22Rv1 (cell line): ENCODE results near the gene COL27A1.

Source experiments
- H3K27ac ChIP-seq: fragments of 450-650 bp; 2 replicates; pipeline ENCODE4 v1.5.1; 2017
- ZFX ChIP-seq: fragments of 450-650 bp; IDR thresholded peaks from 2 replicates; pipeline ENCODE4 v1.6.1; 2017; ENCODE audit warnings: antibody characterized with exemption, borderline replicate concordance
- TF ChIP-seq, protein P1 (sequence below): fragments of 450-650 bp; IDR thresholded peaks from 2 replicates; pipeline ENCODE4 v1.5.1; 2017; ENCODE audit warnings: mild to moderate bottlenecking

The COL27A1 gene

DNA sequence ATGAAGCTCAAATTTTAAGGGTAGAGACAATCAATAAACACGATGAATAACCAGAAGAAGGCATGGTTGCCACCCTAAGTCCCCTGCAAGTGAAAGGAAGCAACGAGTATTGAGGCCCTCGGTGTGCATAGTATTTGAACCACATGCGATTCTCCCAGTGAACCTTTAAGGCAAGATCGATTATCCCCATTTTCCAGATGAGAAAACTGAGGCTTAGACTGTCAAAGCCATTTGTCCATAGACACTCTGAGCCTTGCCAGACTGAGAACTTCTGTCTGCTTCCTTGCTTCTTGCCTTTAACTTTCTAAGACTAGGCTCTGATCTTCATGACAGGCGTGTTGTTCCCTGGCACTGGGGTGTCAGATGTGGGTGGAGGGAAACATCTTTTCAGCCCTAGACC is 58.2 kb downstream of the COL27A1 start:
- no peak overlapping the region for H3K27ac ChIP-seq
- TF ChIP-seq, protein P1, sequence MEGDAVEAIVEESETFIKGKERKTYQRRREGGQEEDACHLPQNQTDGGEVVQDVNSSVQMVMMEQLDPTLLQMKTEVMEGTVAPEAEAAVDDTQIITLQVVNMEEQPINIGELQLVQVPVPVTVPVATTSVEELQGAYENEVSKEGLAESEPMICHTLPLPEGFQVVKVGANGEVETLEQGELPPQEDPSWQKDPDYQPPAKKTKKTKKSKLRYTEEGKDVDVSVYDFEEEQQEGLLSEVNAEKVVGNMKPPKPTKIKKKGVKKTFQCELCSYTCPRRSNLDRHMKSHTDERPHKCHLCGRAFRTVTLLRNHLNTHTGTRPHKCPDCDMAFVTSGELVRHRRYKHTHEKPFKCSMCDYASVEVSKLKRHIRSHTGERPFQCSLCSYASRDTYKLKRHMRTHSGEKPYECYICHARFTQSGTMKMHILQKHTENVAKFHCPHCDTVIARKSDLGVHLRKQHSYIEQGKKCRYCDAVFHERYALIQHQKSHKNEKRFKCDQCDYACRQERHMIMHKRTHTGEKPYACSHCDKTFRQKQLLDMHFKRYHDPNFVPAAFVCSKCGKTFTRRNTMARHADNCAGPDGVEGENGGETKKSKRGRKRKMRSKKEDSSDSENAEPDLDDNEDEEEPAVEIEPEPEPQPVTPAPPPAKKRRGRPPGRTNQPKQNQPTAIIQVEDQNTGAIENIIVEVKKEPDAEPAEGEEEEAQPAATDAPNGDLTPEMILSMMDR, result no peak

DNA sequence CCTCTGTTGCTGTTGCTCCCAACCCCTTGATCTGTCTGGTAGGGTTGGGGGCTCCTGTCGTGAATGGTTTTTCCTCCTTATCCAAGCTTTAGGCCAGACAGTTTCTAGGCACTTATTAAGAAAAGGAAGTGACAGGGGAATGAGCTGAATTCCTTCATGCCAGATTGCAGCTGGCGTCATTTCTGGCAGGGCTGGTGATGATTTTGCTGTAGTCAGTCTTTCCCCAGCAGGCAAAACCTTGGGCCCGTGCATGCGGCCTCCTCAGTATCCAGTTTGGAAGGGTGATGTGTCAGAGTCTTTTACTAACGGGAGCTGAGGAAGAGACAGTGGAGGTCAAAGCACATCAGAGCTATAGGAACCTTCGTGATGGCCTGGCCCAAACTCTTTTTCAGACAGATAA is 58.8 kb downstream of the COL27A1 start:
- H3K27ac ChIP-seq, result no peak overlapping the region
- TF ChIP-seq, protein P1, result no peak
- no peak for TF ChIP-seq ZFX

DNA sequence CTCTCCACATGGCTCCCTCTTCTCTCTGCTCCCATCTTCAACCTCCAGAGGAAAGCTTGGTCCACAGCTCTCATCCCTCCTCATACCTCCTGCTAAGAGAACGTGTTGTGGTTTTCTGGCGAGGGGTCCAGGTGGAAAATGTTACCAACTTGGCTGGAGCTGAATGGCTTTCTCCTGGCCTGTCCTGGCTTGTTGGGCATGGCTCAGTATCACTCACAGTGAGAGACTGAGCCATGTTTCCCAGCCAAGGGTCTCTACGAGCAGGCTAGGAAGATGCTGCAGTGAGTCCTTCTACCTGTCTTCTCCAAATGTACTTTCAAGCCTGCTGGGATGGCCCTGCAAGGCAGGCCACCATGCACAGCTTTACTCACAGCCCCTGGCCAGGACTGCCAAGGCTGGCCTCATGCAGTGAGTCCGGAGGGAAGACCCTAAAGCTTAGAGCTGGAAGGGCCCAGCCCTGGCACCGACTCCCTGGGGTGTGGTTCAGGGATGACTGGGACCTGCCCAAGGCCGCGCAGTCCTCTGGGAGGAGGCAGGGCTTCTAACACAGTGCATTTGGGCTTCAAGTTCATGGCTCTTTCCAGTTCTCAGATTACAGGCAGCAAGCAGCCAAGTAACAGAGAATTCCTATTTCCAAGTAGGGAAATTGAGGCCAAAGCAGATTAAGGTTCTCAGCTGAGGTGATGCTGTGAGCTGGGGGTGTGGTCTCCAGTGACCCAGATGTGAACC is 59.5 kb downstream of the COL27A1 start:
- no peak overlapping the region for H3K27ac ChIP-seq

DNA sequence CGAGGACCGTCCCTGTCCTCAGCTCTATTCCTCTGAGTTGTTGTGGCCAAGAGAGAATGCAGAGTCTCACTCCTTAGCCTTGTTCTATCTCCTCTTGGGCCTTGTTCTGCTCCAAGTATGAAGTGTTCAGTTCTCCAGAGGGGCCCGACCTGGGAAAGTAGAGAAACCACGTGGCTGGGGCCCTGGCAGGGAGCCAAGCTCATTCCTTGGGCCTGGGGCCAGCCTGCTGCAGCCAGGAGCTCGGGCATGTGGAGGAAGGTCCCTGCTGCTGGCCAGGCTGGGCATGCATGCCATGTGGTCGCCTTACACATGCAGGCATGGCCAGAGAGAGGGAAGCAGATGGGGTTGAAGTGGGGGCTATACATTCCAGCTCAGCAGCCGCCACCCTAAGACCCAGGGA is 60.7 kb downstream of the COL27A1 start:
- no peak overlapping the region for H3K27ac ChIP-seq
- TF ChIP-seq, protein P1, result no peak

More for the DNA sequence above, 59.5 kb downstream of the COL27A1 start:
- TF ChIP-seq, protein P1, result no peak
- TF ChIP-seq ZFX, result no peak

DNA sequence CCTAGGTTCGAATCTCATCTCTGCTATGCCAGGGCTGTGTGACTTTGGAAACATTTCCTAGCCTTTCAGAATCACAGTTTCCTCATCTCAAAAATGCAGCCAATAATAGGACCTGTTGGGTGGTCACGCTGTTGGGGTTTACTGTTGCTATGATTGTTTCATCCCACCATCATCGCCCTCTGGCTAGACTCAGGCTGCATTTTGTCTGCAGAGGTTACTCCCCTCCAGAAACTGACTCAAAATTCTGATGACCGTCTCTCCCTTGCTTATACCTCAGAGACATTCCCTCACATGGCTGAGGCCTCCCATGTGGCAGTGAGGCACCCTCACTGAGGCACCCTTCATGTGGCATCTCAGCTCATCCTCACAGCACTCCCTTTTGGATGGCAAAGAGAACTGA is 61.6 kb downstream of the COL27A1 start:
- no peak overlapping the region for H3K27ac ChIP-seq
- no peak for TF ChIP-seq ZFX
- TF ChIP-seq, protein P1, result no peak

DNA sequence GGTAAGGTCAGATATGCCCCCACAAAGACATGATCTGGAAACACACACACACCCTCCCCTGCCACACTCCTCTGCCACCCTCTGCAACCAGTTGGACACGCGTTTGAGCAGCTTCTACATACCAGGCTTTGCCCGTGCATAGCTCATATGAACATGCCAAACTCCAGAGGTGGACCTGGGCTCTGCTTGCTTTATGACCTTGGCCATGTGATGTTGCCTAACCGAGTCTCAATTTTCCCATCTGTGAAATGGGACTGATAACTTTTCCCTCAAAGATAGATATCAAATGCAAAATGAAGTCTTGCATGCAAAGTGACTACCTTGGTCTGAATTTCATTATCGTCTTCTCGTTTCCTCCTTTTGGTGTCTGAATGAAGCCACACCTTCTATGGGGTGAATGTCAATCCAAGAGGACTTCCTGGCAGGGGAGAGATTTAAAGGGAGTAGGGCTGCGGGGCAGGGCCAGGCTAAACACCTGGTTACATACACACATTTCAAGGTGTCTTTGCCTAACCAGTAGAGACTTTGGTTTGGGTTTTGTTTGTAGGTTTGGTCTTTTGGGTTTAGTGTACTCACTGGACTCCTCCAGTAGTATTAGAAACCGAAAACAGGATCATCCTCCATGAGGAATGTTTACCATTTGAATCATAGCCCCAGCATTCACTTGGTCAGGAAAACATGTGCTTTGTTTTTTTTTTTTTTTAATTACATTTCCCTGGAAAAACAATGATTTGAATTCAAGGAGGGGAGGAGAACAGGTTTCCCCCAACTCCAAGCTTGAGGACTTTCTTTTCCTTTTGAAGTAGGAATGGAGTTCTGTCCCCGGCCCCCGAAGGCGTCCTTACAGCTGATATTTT is 63.2 kb downstream of the COL27A1 start:
- no peak overlapping the region for H3K27ac ChIP-seq
- TF ChIP-seq, protein P1, result no peak
- no peak for TF ChIP-seq ZFX

DNA sequence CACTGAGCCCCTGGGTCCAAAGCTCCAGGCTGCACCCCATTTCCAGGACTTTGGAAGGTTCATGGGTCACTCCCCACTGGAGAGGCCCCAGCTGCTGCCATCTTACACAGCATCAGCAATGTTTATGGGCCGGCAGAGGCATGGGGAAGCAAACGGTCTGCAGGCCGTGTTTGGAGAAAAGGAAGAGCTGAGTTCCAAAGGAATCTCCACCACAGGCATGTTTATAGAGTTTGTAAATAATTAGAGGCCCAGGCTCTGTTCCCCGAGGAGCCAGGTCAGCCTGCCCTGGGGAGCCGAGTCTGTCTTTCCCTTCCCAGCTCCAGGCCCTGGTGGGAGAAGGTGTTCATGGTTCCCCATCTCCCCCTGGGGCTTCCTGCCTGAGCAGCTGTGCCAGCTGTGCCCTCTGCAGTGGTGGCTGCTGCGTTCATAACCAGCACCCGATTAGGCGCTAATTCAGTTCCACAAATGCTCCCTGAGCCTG is 64.8 kb downstream of the COL27A1 start:
- TF ChIP-seq ZFX, result no peak
- TF ChIP-seq, protein P1, result no peak
- H3K27ac ChIP-seq, result no peak overlapping the region
